PFSK-1 (cell line): ENCODE data around the gene NUCB2.

Experiments used
- FOXP2 ChIP-seq: optimal IDR thresholded peaks from 2 replicates; pipeline ENCODE3; 2011; ENCODE audit warnings: borderline replicate concordance, control low read depth, inconsistent platforms; ENCODE audit not compliant: insufficient read depth; ENCODE audit errors: extremely low read length, extremely low read depth
- POLR2AphosphoS5 ChIP-seq: IDR thresholded peaks from 2 replicates; pipeline ENCODE4 v1.6.1; 2012; ENCODE audit warnings: low read depth, mild to moderate bottlenecking, control low read depth, low read length, moderate library complexity
- SIN3A ChIP-seq: IDR thresholded peaks from 2 replicates; pipeline ENCODE4 v1.6.1; 2012; ENCODE audit warnings: mild to moderate bottlenecking, low read length, moderate library complexity, borderline replicate concordance; ENCODE audit not compliant: insufficient read depth
- TAF1 ChIP-seq: IDR thresholded peaks from 2 replicates; pipeline ENCODE4 v1.6.1; 2012; ENCODE audit warnings: low read length, control low read depth, borderline replicate concordance; ENCODE audit not compliant: insufficient read depth
- TF ChIP-seq, protein P1 (sequence below), 2 experiments: IDR thresholded peaks; 2 replicates each; pipeline versions ENCODE4 v1.6.1 to v1.8.0; 2011 to 2012; ENCODE audit warnings: low read depth in 2 of 2, low read length in 2 of 2, control low read depth in 1 of 2, inconsistent platforms in 1 of 2, mild to moderate bottlenecking in 1 of 2, moderate library complexity in 1 of 2; ENCODE audit not compliant: insufficient read depth in 1 of 2

The NUCB2 gene

GRCh38 chr11:17331669-17332068 lies 55.1 kb downstream of the NUCB2 start:
- no peak for TF ChIP-seq FOXP2
- TF ChIP-seq SIN3A = no peak
- TF ChIP-seq TAF1 = no peak

- no peak for TF ChIP-seq POLR2AphosphoS5
- TF ChIP-seq, protein P1, sequence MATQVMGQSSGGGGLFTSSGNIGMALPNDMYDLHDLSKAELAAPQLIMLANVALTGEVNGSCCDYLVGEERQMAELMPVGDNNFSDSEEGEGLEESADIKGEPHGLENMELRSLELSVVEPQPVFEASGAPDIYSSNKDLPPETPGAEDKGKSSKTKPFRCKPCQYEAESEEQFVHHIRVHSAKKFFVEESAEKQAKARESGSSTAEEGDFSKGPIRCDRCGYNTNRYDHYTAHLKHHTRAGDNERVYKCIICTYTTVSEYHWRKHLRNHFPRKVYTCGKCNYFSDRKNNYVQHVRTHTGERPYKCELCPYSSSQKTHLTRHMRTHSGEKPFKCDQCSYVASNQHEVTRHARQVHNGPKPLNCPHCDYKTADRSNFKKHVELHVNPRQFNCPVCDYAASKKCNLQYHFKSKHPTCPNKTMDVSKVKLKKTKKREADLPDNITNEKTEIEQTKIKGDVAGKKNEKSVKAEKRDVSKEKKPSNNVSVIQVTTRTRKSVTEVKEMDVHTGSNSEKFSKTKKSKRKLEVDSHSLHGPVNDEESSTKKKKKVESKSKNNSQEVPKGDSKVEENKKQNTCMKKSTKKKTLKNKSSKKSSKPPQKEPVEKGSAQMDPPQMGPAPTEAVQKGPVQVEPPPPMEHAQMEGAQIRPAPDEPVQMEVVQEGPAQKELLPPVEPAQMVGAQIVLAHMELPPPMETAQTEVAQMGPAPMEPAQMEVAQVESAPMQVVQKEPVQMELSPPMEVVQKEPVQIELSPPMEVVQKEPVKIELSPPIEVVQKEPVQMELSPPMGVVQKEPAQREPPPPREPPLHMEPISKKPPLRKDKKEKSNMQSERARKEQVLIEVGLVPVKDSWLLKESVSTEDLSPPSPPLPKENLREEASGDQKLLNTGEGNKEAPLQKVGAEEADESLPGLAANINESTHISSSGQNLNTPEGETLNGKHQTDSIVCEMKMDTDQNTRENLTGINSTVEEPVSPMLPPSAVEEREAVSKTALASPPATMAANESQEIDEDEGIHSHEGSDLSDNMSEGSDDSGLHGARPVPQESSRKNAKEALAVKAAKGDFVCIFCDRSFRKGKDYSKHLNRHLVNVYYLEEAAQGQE (IDR thresholded peaks at IDR 0.05; ENCODE audit: insufficient read depth in 1 of 2, low read depth in 2 of 2, low read length in 2 of 2) = no peak
- TF ChIP-seq FOXP2 = no peak
- TF ChIP-seq TAF1 = no peak
- TF ChIP-seq SIN3A = no peak
Measured at GRCh38 chr11:17333799-17334586, 57.5 kb downstream of the NUCB2 start.

DNA sequence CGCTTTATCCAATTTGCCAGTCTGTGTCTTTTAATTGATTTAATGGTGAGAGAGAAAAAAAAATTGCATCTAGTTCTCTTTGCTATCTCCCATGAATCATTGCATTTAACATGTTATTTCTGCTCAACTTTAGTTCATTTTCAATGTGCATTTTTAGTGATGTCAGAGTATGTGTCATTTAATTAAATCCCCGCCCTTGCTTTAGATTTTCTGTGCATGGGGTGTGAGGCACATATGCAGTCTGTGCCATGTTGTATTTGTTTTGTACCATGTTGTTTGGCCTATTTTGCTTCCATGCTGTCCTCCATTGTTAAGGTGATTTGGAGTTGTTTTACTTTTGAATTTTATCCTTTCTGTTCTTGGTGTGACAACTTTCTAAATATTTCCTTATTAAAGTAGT lies 66.7 kb downstream of the NUCB2 start:
- TF ChIP-seq SIN3A (no peak), POLR2AphosphoS5 (no peak), FOXP2 (no peak), TAF1 (no peak)
- TF ChIP-seq, protein P1 (IDR thresholded peaks at IDR 0.05; ENCODE audit: insufficient read depth in 1 of 2, low read depth in 2 of 2, low read length in 2 of 2) = no peak

- TF ChIP-seq TAF1 (no peak), SIN3A (no peak), FOXP2 (no peak)
Measured at GRCh38 chr11:17343907-17344306, 67.4 kb downstream of the NUCB2 start.

DNA sequence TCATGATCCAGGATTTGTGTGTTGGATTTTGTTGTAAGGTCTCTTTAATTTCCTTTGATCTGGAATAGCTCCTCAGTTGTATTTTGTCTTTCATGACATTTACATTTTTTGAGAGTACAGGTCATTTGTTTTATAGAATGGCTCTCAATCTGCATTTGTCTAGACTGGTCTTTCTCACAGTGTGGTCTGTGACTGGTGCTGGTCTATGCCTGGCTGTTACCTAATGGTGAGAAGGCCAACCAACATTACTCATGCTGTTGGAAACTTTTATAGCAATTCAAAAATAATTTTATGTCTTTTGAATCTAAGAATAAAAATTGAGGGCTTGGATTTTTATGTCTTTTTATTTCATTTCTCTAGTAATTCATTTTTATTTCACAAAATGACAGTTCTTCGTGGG lies 71.1 kb downstream of the NUCB2 start:
- TF ChIP-seq TAF1 (no peak), FOXP2 (no peak), SIN3A (no peak), POLR2AphosphoS5 (no peak)
- TF ChIP-seq, protein P1 (IDR thresholded peaks at IDR 0.05; ENCODE audit: insufficient read depth in 1 of 2, low read depth in 2 of 2, low read length in 2 of 2) = no peak

DNA sequence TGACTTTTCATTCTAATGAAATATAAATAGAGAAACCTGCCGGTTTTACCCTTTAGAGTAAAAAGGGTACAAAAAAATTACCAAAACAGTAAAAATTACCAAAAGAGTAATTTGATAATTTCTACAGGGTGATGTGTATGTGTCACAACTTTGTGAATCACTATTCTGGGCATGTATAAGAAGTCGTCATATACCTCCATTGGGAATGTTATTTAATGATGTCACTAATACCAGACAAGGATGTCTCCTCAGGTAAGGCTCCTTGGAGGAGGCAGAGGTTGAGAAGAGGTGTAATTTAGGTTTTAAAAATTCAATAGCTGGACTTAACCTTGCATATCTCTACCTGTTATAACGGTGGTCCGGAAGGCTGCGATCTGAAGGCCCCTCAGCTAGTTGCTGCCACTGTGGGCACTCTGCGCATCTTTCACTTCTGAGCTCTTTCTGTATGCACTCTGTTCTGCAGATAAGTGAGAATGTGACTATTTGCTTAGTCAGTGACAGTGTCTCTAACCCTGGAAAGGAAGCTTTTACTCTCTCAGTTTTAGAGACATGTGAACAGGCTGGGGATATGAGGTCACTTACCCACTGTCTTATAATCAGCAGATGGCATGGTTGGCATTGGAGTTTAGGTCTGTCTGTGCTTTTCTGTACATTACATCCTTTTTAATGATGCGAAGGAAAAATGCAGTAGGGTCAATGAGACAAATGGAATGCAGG lies 74.1 kb downstream of the NUCB2 start:
- TF ChIP-seq FOXP2 = no peak
- TF ChIP-seq TAF1 = no peak
- TF ChIP-seq, protein P1 (IDR thresholded peaks at IDR 0.05; ENCODE audit: insufficient read depth in 1 of 2, low read depth in 2 of 2, low read length in 2 of 2) = no peak
- TF ChIP-seq POLR2AphosphoS5 = no peak
- TF ChIP-seq SIN3A = no peak
